Smooth muscle cell (in vitro differentiated cells): ENCODE results near the gene IL23A. TPM values are rescaled to one million over a fixed set of nuclear protein-coding genes. Genes with fewer than 3 reads are reported as not detected.

Experiments
- DNase-seq: peaks from one replicate; lab custom pipeline; 2025; ENCODE audit not compliant: unreplicated experiment; lab: John Stamatoyannopoulos, UW
- H2AFZ ChIP-seq: fragments of 200-600 bp; sonication (generic); 2 replicates; pipeline ENCODE4 v1.6.0; 2016; ENCODE audit warnings: antibody characterized with exemption, low read depth, mild to moderate bottlenecking
- H3F3A ChIP-seq: fragments of 200-600 bp; sonication (generic); 2 replicates; pipeline ENCODE4 v1.6.0; 2017; ENCODE audit warnings: antibody characterized with exemption, low read depth
- H3K27ac ChIP-seq: fragments of 200-600 bp; sonication (generic); 2 replicates; pipeline ENCODE4 v1.5.1; 2016; ENCODE audit warnings: low read depth, mild to moderate bottlenecking
- H3K27me3 ChIP-seq: fragments of 200-600 bp; sonication (generic); 2 replicates; pipeline ENCODE4 v1.6.1; 2016; ENCODE audit warnings: low read depth, mild to moderate bottlenecking
- H3K36me3 ChIP-seq: fragments of 200-600 bp; sonication (generic); 2 replicates; pipeline ENCODE4 v1.5.1; 2016; ENCODE audit warnings: low read depth
- H3K4me1 ChIP-seq: fragments of 200-600 bp; sonication (generic); 2 replicates; pipeline ENCODE4 v1.5.1; 2016; ENCODE audit warnings: low read depth
- H3K4me2 ChIP-seq: fragments of 200-600 bp; sonication (generic); 2 replicates; pipeline ENCODE4 v1.6.0; 2016; ENCODE audit warnings: mild to moderate bottlenecking
- H3K4me3 ChIP-seq: fragments of 200-600 bp; sonication (generic); 2 replicates; pipeline ENCODE4 v1.5.1; 2016; ENCODE audit warnings: mild to moderate bottlenecking
- H3K79me2 ChIP-seq: fragments of 200-600 bp; sonication (generic); 2 replicates; pipeline ENCODE4 v1.6.0; 2016; ENCODE audit warnings: low read depth, mild to moderate bottlenecking
- H3K9ac ChIP-seq: fragments of 200-600 bp; sonication (generic); 2 replicates; pipeline ENCODE4 v1.6.0; 2016; ENCODE audit warnings: low read depth
- H3K9me3 ChIP-seq: fragments of 200-600 bp; sonication (generic); replicated peaks from 2 replicates; pipeline ENCODE4 v1.5.1; 2016; ENCODE audit warnings: low read depth
- H4K20me1 ChIP-seq: fragments of 200-600 bp; sonication (generic); 2 replicates; pipeline ENCODE4 v1.6.0; 2016; ENCODE audit warnings: low read depth
- WGBS: methylation state at CpG from one replicate; pipeline ENCODE4 v1.1.7; 2016; ENCODE audit warnings: low lambda C conversion rate; 5-methylcytosine and 5-hydroxymethylcytosine counted together
- polyA plus RNA-seq: library from polyadenylated mRNA; unstranded; fragments of >200 nt; fragmentation: Nextera tagmentation; extraction: Ambion mirVana; gene quantifications from 2 replicates; pipeline ENCODE4 v1.2.1, GENCODE V29; 2016
- small RNA-seq: library from RNA; depleted of rRNA; stranded (forward); fragments of <200 nt; gene quantifications from one replicate; pipeline ENCODE3, GENCODE V24; 2014
- total RNA-seq: library from RNA; depleted of rRNA; stranded (reverse); fragments of >200 nt; gene quantifications from 2 replicates; pipeline ENCODE4 v1.2.3, GENCODE V29; 2014
- TF ChIP-seq, protein P1 (sequence below): fragments of 200-600 bp; sonication (generic); IDR thresholded peaks from 2 replicates; pipeline ENCODE4 v1.5.1; 2017; ENCODE audit warnings: borderline replicate concordance, mild to moderate bottlenecking, antibody characterized with exemption; ENCODE audit not compliant: insufficient read depth, poor library complexity, severe bottlenecking

Gene IL23A
- total and polyA plus RNA-seq, 2 experiments from 2014 or later = 0.35 to 0.54 TPM

DNA sequence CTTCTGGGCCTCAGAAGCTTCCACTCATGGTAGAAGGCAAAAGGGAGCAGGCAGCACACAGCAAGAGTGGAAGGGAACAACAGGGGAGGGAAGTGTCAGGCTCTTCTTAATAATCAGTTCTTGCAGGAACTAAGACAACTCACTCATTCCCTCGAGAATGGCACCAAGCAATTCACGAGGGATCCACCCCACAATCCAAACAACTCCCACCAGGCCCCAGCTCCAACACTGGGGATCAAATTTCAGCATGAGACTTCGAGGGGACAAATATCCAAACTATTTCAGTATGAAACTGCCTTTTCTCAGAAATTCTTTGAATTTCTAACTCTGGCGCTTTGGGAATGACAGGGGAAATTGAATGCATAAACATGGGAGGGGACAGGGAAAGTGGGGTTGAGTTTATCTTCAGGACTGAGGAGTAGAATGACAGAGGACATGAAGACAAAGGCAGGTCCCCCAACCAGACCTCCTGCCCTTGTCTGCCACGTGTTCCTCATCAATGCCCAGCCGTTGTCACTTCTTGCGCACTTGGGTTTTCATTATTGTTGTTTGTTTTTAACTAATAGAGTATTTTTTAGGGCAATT lies 48.6 kb downstream of the IL23A start:
- H3K4me2 ChIP-seq = no peak overlapping the region
- no peaks in the 10 kb centered on the region for H3K27me3 ChIP-seq
- TF ChIP-seq, protein P1, sequence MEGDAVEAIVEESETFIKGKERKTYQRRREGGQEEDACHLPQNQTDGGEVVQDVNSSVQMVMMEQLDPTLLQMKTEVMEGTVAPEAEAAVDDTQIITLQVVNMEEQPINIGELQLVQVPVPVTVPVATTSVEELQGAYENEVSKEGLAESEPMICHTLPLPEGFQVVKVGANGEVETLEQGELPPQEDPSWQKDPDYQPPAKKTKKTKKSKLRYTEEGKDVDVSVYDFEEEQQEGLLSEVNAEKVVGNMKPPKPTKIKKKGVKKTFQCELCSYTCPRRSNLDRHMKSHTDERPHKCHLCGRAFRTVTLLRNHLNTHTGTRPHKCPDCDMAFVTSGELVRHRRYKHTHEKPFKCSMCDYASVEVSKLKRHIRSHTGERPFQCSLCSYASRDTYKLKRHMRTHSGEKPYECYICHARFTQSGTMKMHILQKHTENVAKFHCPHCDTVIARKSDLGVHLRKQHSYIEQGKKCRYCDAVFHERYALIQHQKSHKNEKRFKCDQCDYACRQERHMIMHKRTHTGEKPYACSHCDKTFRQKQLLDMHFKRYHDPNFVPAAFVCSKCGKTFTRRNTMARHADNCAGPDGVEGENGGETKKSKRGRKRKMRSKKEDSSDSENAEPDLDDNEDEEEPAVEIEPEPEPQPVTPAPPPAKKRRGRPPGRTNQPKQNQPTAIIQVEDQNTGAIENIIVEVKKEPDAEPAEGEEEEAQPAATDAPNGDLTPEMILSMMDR = no peak
- peak overlapping the region; percentile 93 for H2AFZ ChIP-seq
- no peaks in the 10 kb centered on the region for H4K20me1 ChIP-seq
- H3K79me2 ChIP-seq = no peaks in the 10 kb centered on the region
- peaks cover 3% of the 10 kb centered on the region for H3K4me1 ChIP-seq
- H3K36me3 ChIP-seq = no peaks in the 10 kb centered on the region
- no peak overlapping the region for H3K27ac ChIP-seq
- H3K9me3 ChIP-seq = no peaks in the 10 kb centered on the region
- WGBS = 47% methylated on average over 7 of the region's 7 CpGs
- no peak for DNase-seq
- H3K9ac ChIP-seq = no peak overlapping the region
- H3F3A ChIP-seq = no peaks in the 10 kb centered on the region
- H3K4me3 ChIP-seq = no peak overlapping the region

DNA sequence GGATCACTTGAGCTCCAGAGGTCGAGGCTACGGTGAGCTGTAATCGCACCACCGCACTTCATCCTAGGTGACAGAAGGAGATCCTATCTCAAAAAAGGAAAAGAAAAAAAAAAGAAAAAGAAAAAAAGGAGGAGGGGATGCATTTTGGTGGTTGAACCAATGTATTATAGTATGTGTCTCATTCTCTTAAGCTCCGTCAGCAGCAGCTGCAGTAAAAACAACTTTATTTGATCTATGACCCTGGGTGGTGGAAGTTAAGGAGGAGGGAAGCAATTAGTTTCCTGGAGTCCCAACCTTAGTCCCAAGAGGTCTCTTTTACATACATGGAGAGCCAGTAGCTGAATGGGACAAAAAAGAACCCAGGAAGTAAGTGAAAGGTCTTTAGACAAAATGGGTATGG lies 50.7 kb downstream of the IL23A start:
- Histone ChIP-seq H3K36me3 (no peaks in the 10 kb centered on the region), H3K27me3 (no peaks in the 10 kb centered on the region), H2AFZ (no peak overlapping the region), H3K4me2 (no peak overlapping the region), H3K27ac (no peak overlapping the region), H3K4me3 (no peak overlapping the region), H3F3A (no peaks in the 10 kb centered on the region), H3K4me1 (peaks cover 3% of the 10 kb centered on the region), H3K9ac (no peak overlapping the region), H4K20me1 (no peaks in the 10 kb centered on the region), H3K9me3 (no peaks in the 10 kb centered on the region), H3K79me2 (no peaks in the 10 kb centered on the region)
- WGBS = 78% methylated on average over 5 of the region's 5 CpGs
- DNase-seq = no peak
- TF ChIP-seq, protein P1 = no peak

Small RNA genes lying within 50 kb of the gene (small RNA-seq; reads per million reads assigned to genes)
- gene RNU7-40P = not detected

Other genes starting within 250 kb of the IL23A start
- gene PA2G4, start 234.3 kb upstream of the IL23A start, total RNA-seq = 88.6 and 118 TPM in 2 replicates
- gene PA2G4, start 234.3 kb upstream of the IL23A start, polyA plus RNA-seq = 99.8 and 113 TPM in 2 replicates
- gene RPL41, start 222.3 kb upstream of the IL23A start, total RNA-seq = 2,929 and 3,246 TPM in 2 replicates
- gene RPL41, start 222.3 kb upstream of the IL23A start, polyA plus RNA-seq = 2,414 and 2,571 TPM in 2 replicates
- gene ZC3H10, start 220.6 kb upstream of the IL23A start, total RNA-seq = 1.9 and 6.7 TPM in 2 replicates
- 2.8 TPM in 2 replicates for gene ZC3H10, start 220.6 kb upstream of the IL23A start, polyA plus RNA-seq
- 76.0 and 87.7 TPM in 2 replicates for gene ESYT1, start 210.6 kb upstream of the IL23A start, total RNA-seq
- 69.5 and 77.0 TPM in 2 replicates for gene ESYT1, start 210.6 kb upstream of the IL23A start, polyA plus RNA-seq
- 44.5 and 59.0 TPM in 2 replicates for gene MYL6B, start 186.3 kb upstream of the IL23A start, total RNA-seq
- gene MYL6B, start 186.3 kb upstream of the IL23A start, polyA plus RNA-seq = 107 and 121 TPM in 2 replicates
- gene MYL6, start 180.5 kb upstream of the IL23A start, total RNA-seq = 2,329 and 2,776 TPM in 2 replicates
- 4,165 and 4,181 TPM in 2 replicates for gene MYL6, start 180.5 kb upstream of the IL23A start, polyA plus RNA-seq
- gene SMARCC2, start 149.4 kb upstream of the IL23A start, total RNA-seq = 28.2 and 43.8 TPM in 2 replicates
- gene SMARCC2, start 149.4 kb upstream of the IL23A start, polyA plus RNA-seq = 32.2 and 39.2 TPM in 2 replicates
- gene RNF41, start 117.0 kb upstream of the IL23A start, total RNA-seq = 46.1 and 65.2 TPM in 2 replicates
- gene RNF41, start 117.0 kb upstream of the IL23A start, polyA plus RNA-seq = 19.4 and 22.2 TPM in 2 replicates
- 20.9 and 33.8 TPM in 2 replicates for gene NABP2, start 114.5 kb upstream of the IL23A start, total RNA-seq
- gene NABP2, start 114.5 kb upstream of the IL23A start, polyA plus RNA-seq = 14.2 and 16.4 TPM in 2 replicates
- gene SLC39A5, start 108.8 kb upstream of the IL23A start, total RNA-seq = 0.36 and 0.99 TPM in 2 replicates
- gene SLC39A5, start 108.8 kb upstream of the IL23A start, polyA plus RNA-seq = not detected in 2 replicates
- gene ANKRD52, start 80.5 kb upstream of the IL23A start, total RNA-seq = 31.4 and 32.5 TPM in 2 replicates
- 49.9 and 54.0 TPM in 2 replicates for gene ANKRD52, start 80.5 kb upstream of the IL23A start, polyA plus RNA-seq
- 8.7 and 11.0 TPM in 2 replicates for gene COQ10A, start 71.9 kb upstream of the IL23A start, total RNA-seq
- 9.8 and 16.8 TPM in 2 replicates for gene COQ10A, start 71.9 kb upstream of the IL23A start, polyA plus RNA-seq
- gene CS, start 38.6 kb upstream of the IL23A start, total RNA-seq = 96.5 and 138 TPM in 2 replicates
- 83.3 and 107 TPM in 2 replicates for gene CS, start 38.6 kb upstream of the IL23A start, polyA plus RNA-seq
- gene CNPY2, start 22.9 kb upstream of the IL23A start, total RNA-seq = 147 and 171 TPM in 2 replicates
- gene CNPY2, start 22.9 kb upstream of the IL23A start, polyA plus RNA-seq = 334 and 342 TPM in 2 replicates
- gene PAN2, start 4.9 kb upstream of the IL23A start, total RNA-seq = 20.3 and 55.6 TPM in 2 replicates
- 12.9 and 14.7 TPM in 2 replicates for gene PAN2, start 4.9 kb upstream of the IL23A start, polyA plus RNA-seq
- 141 and 148 TPM in 2 replicates for gene STAT2, start 21.2 kb downstream of the IL23A start, total RNA-seq
- gene STAT2, start 21.2 kb downstream of the IL23A start, polyA plus RNA-seq = 94.6 and 108 TPM in 2 replicates
- not detected in 2 replicates for gene APOF, start 24.0 kb downstream of the IL23A start, total RNA-seq
- gene APOF, start 24.0 kb downstream of the IL23A start, polyA plus RNA-seq = not detected in 2 replicates
- 6.3 and 7.2 TPM in 2 replicates for gene TIMELESS, start 110.5 kb downstream of the IL23A start, total RNA-seq
- 9.9 and 11.7 TPM in 2 replicates for gene TIMELESS, start 110.5 kb downstream of the IL23A start, polyA plus RNA-seq
- not detected in 2 replicates for gene MIP, start 115.8 kb downstream of the IL23A start, total RNA-seq
- gene MIP, start 115.8 kb downstream of the IL23A start, polyA plus RNA-seq = 0.19 TPM in 1 of 2 replicates, not detected in the other
- gene SPRYD4, start 129.7 kb downstream of the IL23A start, total RNA-seq = 1.0 and 1.1 TPM in 2 replicates
- 0.71 and 1.6 TPM in 2 replicates for gene SPRYD4, start 129.7 kb downstream of the IL23A start, polyA plus RNA-seq
- gene GLS2, start 149.3 kb downstream of the IL23A start, total RNA-seq = 0.09 and 0.76 TPM in 2 replicates
- gene GLS2, start 149.3 kb downstream of the IL23A start, polyA plus RNA-seq = 0.37 and 1.8 TPM in 2 replicates
- 20.6 and 24.7 TPM in 2 replicates for gene RBMS2, start 182.9 kb downstream of the IL23A start, total RNA-seq
- 14.5 and 16.8 TPM in 2 replicates for gene RBMS2, start 182.9 kb downstream of the IL23A start, polyA plus RNA-seq